Measurements from ENCODE around the gene SLC9A9. TPM values are rescaled to one million over a fixed set of nuclear protein-coding genes. Genes with fewer than 3 reads are reported as not detected.

SLC9A9 gene
- total RNA-seq, 1 experiment from 2014 or later: 1.5 TPM

GRCh38 chr3:143718463-143718862 lies 129.8 kb downstream of the SLC9A9 start:
- Mint-ChIP-seq H3K9me3 (ENCODE audit: low read depth, unreplicated experiment) (peaks cover 10% of the 10 kb centered on the region), H3K4me1 (ENCODE audit: low read depth, unreplicated experiment) (no peaks in the 10 kb centered on the region), H3K4me3 (ENCODE audit: low read depth, unreplicated experiment) (no peak overlapping the region), H3K27me3 (ENCODE audit: unreplicated experiment) (peaks cover 20% of the 10 kb centered on the region), H3K27ac (ENCODE audit: unreplicated experiment) (no peak overlapping the region), H3K36me3 (ENCODE audit: insufficient read depth, unreplicated experiment) (no peaks in the 10 kb centered on the region)
- CTCF ChIA-PET: no interaction called here
- BruUV-seq (replicated peaks): no TSS peak
- intact Hi-C loops (cut with micrococcal nuclease; ENCODE audit: unreplicated experiment): no loop called here
- no peak for DNase-seq
- no peak for TF ChIP-seq CTCF (IDR thresholded peaks at IDR 0.05; ENCODE audit: unreplicated experiment)

GRCh38 chr3:143716731-143717130 lies 131.5 kb downstream of the SLC9A9 start:
- no TSS peak for BruUV-seq (replicated peaks)
- TF ChIP-seq CTCF (IDR thresholded peaks at IDR 0.05; ENCODE audit: unreplicated experiment): no peak
- Mint-ChIP-seq H3K4me1 (ENCODE audit: low read depth, unreplicated experiment) (no peaks in the 10 kb centered on the region), H3K4me3 (ENCODE audit: low read depth, unreplicated experiment) (no peak overlapping the region), H3K9me3 (ENCODE audit: low read depth, unreplicated experiment) (peaks cover 5% of the 10 kb centered on the region), H3K27ac (ENCODE audit: unreplicated experiment) (no peak overlapping the region), H3K27me3 (ENCODE audit: unreplicated experiment) (peaks cover 32% of the 10 kb centered on the region), H3K36me3 (ENCODE audit: insufficient read depth, unreplicated experiment) (no peaks in the 10 kb centered on the region)
- no peak for DNase-seq
- CTCF ChIA-PET: no interaction called here
- intact Hi-C loops (cut with micrococcal nuclease; ENCODE audit: unreplicated experiment): no loop called here

GRCh38 chr3:143712522-143712921 lies 135.7 kb downstream of the SLC9A9 start:
- no peaks in the 10 kb centered on the region for H3K4me1 Mint-ChIP-seq (ENCODE audit: low read depth, unreplicated experiment)
- H3K27me3 Mint-ChIP-seq (ENCODE audit: unreplicated experiment): peaks cover 51% of the 10 kb centered on the region
- intact Hi-C loops (cut with micrococcal nuclease; ENCODE audit: unreplicated experiment): no loop called here
- H3K9me3 Mint-ChIP-seq (ENCODE audit: low read depth, unreplicated experiment): peaks cover 3% of the 10 kb centered on the region
- no peak for TF ChIP-seq CTCF (IDR thresholded peaks at IDR 0.05; ENCODE audit: unreplicated experiment)
- CTCF ChIA-PET: interaction anchor here (0.9 to 1.0 kb wide), 2 partner anchors 11 to 938 kb away, joined by 3 to 4 read pairs; no protein-coding TSS in a partner anchor
- no peak for DNase-seq
- BruUV-seq (replicated peaks): no TSS peak
- H3K27ac Mint-ChIP-seq (ENCODE audit: unreplicated experiment): no peak overlapping the region
- no peak overlapping the region for H3K4me3 Mint-ChIP-seq (ENCODE audit: low read depth, unreplicated experiment)
- no peaks in the 10 kb centered on the region for H3K36me3 Mint-ChIP-seq (ENCODE audit: insufficient read depth, unreplicated experiment)

- intact Hi-C loops (cut with micrococcal nuclease; ENCODE audit: unreplicated experiment): no loop called here
- no TSS peak for BruUV-seq (replicated peaks)
- peaks cover 2% of the 10 kb centered on the region for H3K9me3 Mint-ChIP-seq (ENCODE audit: low read depth, unreplicated experiment)
- no peak for DNase-seq
- no peaks in the 10 kb centered on the region for H3K36me3 Mint-ChIP-seq (ENCODE audit: insufficient read depth, unreplicated experiment)
- no peaks in the 10 kb centered on the region for H3K4me1 Mint-ChIP-seq (ENCODE audit: low read depth, unreplicated experiment)
- peaks cover 28% of the 10 kb centered on the region for H3K27me3 Mint-ChIP-seq (ENCODE audit: unreplicated experiment)
- TF ChIP-seq CTCF (IDR thresholded peaks at IDR 0.05; ENCODE audit: unreplicated experiment): no peak
- no peak overlapping the region for H3K27ac Mint-ChIP-seq (ENCODE audit: unreplicated experiment)
- CTCF ChIA-PET: interaction anchor here (0.5 kb wide), 1 partner anchor 461 kb away, joined by 3 read pairs; no protein-coding TSS in a partner anchor
- H3K4me3 Mint-ChIP-seq (ENCODE audit: low read depth, unreplicated experiment): no peak overlapping the region
Measured at GRCh38 chr3:143707848-143708247, 140.4 kb downstream of the SLC9A9 start.

All from Calu3 (cell line).